NCI-H524 (cell line): ENCODE measurements around the gene PTPRT.

ENCODE experiments used
- DNase-seq, 2 experiments: peaks; one replicate each; lab custom pipeline; 2025; lab: John Stamatoyannopoulos, UW

Gene PTPRT

DNA sequence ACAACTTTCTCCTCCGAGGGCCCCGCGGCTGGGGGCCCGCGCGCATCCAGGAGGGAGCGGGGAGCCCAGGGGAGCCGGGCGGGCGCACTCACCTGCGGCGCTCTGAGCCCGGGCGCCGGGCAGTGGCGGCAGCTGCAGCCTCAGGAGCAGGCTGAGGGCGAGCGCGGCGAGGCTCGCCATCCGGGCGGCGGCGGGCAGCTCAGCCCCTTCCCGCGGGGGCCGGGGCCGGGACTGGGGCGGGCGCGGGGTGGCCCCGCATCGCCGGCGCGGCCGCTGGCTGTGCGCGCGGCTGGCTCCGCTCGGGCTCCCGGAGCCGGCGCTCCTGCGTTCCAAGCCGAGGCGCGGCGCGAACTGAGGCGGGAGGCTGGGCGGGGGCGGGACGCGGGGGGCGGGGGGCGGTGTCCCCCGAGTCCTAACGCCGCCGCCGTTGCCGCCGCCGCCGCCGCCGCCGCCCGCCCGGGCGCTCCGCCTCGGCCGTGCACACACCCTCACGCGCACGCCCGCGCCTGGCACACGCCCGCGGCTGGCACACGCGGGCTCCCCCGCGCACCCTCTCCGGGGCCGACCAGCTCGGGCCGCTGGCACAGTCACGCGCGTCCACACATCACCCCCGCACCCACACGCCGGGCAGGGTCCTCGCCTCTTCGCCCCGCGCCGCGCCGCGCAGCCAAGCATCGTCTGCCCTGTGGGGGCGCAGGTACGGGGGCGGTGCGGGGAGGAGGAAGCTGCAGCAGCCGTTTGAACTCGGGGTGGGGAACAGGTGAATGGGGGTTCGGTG, at the start of gene PTPRT:
PTPRT (minus strand) TSS at position 353 of the 778 bp plus-strand sequence; CDS start at position 180, 173 bp downstream.
- DNase-seq = no peak

DNA sequence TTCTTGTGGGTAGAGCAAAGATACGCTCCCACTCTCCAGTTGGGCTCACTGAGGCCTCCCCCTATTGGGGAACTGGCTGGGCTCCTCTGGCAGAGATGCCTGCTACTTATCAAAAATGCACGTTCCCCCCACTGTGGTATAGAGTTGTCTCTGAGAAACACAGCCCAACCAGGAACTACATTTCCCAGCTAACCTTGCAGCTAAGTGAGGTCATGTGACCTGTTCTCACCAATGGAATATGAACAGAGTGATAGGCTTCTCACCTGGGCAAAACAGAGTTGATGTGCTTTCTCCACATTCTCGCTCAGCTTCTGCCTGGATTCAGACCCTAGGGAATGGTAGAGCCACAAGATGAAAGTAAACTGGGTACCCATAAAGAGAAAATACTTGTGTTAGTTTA, 49.1 kb upstream of the PTPRT start:
- peak in 1 of 2 experiments; percentile 7 for DNase-seq

DNA sequence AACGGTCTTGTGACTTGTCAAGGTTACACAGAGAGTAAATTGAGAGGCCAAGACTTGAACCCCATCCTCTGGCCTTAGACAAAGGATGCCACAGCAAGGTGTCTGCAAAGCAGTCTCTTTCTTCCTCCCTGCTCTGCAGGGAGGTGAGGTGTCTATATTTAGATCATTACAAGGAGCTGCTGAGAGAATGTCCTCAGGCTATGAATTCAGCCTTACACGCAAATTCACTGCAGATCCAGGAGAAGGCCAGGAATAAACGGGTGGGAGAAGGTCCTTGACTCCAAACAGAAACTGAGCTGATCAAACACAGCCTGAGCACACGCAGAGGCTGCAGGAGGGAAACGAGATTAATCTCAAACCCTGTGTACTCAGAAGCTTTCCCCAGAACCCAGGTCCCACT, 48.6 kb upstream of the PTPRT start:
- no peak for DNase-seq

DNA sequence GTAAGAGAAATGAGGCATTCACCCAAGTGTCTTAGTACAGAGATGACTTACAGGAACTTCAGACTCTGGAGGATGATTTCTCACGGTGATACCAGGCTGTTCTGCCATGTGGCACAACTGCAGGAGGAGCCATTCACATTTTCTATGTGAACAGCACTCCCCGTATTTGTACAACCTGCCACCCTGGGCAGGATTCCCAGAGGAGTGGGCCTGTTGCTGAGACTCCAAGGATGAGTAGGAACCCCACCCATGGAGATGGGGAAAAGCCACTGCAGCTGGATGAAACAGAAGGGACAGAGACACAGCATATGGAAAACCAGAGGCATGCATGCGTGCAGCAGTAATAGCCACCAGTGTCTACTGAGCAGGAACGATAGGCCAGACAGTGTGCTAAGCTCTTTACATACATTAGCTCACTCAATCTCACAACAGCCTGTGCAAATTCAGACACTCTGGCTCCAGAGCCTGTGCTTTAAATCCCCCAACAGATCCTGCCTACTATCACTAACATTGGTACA, 48.0 kb upstream of the PTPRT start:
- DNase-seq = peak; percentile 18 to 84

DNA sequence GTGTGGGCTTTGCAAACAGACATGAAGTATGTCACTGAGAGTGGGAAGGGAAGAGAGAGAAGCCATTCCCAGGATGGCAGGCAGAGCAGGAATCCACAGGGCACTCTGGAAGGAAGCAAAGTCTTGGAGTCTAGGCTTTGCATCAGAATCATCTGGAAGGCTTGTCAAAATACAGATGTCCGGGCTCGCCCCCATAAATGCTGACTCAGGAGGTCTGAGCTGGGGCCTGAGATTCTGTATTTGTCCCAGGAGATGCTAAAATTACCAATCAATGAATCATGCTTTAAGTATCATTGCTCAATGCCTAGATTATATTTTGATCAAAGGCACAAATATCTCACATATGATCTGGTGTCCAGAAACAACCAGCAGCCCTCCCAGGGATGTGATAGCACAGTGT, 46.3 kb upstream of the PTPRT start:
- no peak for DNase-seq

DNA sequence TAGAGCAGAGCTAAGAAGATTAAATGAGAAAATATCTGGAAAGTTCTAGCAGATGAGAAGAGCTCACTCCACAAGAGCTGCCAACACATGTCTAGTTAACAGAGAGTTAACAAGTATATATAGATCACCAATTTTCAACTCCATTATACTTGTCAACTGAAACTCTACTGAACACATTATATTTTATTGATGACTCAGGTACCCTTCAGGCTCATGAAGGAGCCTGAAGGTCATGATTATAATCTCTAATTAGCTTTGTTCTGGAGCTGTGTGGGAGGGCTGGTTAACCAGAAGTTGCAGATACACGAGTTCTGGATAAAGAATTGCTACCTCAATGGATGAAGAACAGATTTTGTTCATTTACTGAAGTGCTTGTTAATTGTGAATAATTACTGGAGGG, 42.1 kb upstream of the PTPRT start:
- DNase-seq = no peak

DNA sequence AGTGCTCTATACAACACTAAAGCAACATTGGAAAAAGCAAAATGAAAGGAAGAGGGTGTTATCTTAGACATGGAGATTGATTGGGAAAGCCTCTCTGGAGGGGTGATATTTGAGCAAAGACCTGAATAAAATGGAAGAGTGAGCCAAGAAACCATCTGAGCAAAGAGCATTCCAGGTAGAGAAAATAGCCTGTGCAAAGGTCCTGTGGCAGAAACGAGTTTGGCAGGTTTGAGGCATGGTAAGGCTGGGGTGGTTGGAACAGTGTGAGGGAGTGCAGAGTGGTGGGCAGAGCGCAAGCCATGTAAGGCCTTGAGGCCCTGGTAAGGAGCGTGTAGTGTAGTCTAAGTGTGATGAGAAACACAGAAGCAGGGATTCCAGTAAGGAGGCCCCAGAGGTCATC, 40.0 kb upstream of the PTPRT start:
- no peak for DNase-seq

DNA sequence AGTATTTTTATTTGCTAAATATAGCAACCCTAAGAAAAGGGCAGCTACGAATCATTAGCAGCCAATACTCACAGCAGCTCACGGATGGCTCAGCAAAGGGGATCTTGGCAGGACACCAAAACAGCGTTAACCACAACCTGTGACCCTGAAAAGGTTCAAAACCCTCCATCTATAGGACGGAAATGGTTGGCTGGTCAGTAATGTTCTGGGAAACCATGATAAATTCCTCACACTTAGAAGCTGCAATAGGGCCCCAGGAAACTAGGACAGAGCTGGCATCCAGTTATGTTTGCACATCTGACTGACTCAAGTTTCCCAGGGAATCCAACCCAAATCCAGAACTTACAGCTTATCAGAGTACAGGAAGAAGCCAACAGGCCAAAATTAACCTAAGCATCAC, 30.9 kb upstream of the PTPRT start:
- DNase-seq = no peak

DNA sequence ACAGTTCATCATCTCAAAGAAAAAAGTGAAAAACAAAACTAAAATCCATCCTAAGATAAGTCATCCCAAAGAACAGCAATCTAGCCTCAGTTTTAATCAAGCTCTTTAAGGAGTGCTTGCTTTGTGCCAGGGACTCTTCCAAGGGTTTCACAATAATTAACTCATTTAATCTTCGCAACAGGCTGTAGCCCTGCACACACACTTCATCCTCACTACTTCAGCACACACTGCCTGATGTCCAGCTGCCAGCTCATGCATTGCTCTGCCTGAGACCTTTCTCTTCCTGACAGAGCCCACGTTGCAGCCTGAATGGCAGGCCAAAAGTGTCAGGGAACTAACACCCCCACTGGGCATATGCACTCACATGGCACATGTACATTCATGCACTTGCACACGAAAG, 21.2 kb upstream of the PTPRT start:
- DNase-seq = peak in 1 of 2 experiments; percentile 17

DNA sequence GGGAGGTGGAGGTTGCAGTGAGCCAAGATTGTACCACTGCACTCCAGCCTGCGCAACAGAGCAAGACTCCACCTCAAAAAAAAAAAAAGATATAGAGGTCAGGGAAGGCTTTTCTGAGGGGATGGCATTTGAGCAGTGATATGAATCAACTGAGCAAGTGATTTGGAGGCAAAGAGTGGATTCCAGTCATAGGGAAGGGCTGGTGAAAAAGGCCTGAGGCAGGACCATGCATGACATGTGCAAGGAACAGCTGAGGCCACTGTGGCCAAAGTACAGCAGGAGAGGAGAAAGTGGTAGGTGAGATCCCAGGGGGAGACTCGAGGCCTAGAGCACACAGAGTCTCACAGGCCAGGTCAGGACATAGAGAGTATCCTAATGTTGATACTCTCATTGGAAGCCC, 20.1 kb upstream of the PTPRT start:
- DNase-seq = no peak

DNA sequence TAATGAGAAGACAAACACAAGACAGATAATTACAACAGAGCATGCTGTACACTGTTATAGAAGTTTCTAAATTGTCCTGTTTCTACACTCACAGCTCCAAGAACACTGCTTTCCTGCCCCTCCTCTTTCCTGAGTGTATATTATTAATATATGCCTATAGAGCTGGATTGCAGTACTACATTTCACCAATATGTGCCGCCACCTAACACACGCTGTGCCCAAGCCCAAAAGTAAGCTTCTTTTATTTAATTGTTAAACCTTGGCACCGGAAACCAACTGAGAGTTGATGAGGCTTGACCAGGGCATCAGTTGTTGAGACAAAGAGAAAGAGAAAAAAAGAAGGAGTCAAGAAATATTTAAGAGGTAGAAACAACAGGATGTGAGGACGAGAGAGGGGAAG, 16.0 kb upstream of the PTPRT start:
- no peak for DNase-seq

DNA sequence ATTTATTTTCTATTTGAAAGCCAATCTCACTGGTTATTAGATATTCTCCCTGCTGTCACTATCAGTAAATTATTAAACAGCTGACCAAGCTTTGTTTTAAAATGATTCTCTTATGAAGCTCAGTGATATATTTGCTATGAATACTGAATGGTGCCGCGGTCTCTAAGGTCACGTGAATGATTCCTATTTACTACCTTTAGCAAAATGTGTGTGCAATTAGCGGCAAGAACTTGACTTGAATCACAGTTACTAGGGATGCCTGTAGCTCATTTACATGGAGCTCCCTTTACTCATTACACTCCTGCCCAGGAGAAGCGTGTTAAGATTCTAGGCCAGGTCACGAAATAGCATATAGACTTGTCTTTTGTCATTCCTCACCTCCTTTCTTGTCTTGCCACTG, 12.4 kb upstream of the PTPRT start:
- no peak for DNase-seq

DNA sequence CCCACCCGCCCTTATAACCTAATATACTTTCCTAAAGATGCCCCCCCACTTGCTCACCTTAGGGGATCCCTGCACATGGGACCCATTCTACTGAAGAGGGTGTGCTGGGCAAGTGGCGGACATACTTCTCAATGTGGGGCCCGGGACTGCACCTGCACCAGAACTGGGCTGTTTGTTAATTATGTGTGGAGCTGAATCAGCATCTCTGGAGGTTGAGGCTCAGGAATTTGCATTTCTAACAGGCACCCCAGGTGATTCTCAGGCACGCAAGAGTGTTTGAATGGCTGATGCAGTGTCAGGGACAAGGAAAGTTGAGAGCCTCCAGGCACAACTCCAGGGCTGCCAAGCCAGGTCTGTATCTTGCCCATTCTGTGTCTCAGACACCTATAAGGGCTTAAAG, 8.9 kb upstream of the PTPRT start:
- no peak for DNase-seq

DNA sequence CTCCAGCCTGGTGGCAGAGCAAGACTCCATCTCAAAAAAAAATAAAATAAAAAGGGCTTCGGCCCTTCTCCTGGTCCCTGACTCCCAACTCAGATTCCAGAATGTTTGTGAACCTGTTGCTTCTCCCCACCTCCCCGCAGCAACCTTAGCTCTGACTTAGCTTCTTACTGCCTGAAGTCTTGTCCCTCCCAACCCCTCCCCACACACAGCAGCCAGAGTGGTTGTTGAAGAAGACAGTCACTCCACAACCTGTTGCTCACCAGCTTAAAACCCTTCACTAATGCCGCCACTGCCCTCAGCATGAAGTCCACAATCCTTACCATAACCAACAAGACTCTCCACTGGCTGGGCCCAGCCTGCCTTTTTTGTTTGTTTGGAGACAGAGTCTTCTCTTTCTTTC, 6.5 kb upstream of the PTPRT start:
- DNase-seq = no peak

DNA sequence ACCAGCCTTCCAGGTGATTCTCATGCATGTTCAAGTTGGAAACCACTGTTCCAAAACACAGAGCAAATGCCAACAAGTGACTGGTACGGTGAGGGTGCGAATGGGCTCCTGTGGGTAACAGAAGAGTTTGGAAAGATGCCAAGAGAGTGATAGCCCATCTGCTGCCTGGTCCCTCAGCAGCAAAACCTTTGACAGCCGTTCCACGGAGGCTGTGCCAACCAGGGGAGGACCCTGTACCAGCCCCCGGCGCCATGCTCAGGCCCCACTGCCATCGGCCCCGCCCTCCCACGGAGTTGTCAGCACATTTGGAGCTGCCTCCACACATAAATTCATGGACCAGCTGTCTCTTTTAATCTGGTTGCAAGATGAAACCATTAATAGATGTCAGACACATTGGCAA, 4.4 kb upstream of the PTPRT start:
- DNase-seq = peak; percentile 90 to 92

DNA sequence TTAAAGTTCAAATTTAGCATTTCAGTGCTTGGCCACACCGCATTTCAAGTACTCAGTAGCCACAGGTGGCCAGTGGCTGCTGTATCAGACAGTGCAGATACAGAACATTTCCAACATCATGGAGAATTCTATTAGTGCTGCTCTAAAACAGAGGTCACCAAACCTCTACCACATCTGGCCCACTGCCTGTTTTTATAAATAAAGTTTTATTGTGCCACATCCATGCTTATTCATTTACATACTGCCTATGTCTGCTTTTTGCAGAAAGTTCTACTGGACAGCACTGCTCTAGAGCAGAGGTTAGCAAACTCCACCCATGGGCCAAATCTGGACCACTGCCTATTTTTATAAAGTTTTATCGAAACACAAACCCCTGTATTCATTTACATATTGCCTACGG, 3.7 kb upstream of the PTPRT start:
- DNase-seq = no peak

DNA sequence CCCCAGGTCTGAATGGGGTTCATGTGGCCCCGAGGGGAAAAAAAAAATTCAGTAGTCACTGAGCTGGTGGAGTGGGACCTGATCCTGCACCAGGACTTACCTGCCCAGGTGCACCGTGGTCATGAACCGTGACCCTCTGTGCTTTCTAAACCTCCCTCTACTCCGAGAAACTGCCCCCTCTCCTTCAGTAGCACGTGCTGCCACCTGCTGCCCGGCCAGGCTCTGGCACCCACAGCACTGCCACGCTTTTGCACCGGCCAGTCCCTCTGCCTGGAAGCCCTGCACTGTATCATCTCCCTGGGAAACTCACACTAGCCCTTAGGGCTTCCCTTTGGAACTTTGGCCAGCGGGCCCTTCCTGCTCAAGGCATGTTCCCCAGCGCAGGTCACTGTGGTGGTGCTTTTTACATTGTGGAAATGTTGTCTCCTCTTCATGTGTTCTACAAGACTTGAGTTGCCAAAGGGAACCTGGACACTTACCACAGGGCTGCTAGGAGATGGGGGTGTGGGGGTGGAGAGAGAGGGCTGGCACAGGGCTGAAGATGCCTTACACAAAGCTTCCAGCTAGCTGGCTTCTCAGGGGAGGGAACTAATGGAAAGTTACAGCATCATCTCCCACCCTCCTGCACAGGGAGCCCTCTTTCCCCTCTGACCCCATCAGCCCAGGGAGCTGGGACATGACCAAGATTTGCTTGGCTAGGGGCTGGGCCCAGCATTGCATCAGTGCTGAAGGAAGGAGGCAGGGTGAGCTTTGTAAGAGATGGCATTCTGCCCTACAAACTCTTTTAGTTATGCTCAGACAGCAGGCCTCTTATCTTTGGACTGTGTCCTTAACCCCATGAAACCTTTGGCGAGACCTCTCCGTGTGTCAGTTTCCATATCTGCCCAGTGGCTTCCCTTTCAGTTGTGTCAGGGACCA, 2.5 kb upstream of the PTPRT start:
- DNase-seq = peak in 1 of 2 experiments; percentile 57

DNA sequence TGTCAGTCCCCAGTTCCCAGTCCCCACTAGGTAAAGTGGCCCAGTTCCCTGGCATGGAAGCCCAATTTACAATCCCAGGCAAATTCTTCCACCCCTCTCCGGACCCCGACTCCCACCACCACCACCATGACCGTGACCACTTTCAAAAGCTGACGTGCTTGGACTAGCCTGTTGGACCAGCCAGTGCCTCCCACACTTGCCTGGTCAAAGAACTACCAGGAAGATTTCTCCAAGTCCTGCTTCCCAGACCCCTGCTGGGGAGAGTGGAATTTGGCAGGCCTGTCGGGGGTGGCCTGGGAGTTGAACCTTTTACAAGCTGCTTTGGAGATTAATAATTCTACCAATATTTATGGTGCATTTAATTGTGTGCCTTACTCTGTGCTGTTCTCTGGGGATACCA, 1.4 kb upstream of the PTPRT start:
- DNase-seq = peak in 1 of 2 experiments; percentile 26

DNA sequence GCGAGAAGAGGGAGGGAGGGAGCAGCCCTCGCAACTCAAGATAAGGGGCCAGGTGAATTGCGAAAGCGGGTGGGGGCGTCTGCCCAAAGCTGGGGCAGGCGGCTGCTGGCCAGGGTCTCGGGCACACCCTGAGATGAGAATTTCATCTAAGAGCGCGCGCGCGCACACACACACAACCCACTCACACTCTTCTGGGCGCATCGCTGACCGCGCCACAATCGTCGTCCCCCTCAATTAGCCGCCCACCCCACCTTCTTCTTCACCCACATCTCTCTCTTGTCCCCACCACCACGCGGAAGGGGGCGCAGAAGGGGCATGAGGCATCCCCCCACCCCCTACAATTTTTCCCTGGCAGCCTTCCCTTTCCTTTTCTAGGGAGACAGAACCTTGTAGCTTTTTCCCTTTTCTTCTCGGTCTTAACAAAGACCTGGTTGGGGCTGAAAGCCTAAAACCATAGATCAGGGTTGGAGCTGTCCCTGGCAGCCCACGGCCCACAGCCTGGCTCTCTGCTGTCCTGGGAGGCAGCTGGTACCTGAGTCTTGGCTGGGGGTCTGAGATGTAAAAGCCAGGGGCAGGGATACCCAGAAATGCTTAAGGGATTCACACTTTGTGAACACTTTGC, 737 bp upstream of the PTPRT start:
- no peak for DNase-seq

DNA sequence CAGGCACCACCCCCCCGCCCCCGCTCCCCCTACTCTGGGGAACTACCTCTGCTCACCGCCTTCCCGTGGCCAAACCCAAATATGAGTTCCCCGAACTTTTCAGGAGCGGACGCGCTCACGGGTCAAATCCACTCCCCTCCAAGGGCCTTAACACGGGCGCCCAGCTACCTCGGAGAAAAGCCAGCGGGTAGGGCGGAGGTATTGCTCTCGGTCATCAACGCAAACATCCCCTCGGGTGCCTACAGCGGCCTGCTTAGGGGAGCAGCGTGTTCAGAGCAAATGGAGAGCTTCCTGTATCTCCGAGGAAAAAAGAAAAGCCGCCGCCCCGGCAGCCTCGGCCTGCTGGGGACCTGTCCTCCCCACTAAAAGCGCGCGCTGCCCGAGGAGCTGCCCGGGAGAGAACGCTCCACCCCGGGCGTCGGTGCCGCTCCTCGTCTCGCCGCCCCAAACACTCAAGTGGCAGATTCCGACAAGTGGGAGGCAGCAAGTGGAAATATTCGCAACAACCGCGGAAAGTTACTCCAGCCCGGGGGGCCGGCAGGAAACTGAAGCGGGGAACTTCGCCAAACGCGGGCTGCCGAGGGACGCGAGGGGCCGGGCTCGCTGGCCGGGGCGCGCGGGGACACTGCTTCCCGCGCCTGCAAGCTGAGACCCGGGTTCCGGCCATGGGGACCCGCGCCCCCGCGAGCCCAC, 699 bp downstream of the PTPRT start:
- DNase-seq = peak in 1 of 2 experiments; percentile 30

DNA sequence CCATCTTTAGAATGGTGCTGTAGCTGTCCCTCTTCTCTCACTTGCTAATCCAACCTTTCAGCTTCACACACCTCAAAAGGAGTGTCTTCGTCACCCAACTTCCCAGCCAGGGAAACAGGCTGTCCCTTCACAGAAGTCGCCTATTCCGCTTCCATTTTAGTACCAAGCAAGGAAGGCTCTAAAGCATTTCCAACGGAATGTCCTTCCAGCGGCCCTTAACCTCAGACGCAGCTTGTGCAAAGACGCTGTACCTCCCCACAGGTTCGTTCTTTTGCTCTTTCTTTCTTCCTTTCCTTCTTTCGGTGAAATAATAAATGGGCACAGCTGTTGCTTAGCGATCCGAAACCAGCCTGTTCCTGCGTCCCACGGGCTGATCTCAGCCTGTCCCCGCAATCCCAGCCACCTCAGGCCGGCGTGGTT, 1.5 kb downstream of the PTPRT start:
- peak; percentile 46 to 48 for DNase-seq
